SH-SY5Y (cell line): ENCODE results near the gene FAM83F.

Experiments
- GATA2 ChIP-seq: IDR thresholded peaks from 2 replicates; pipeline ENCODE4 v1.6.1; 2011; ENCODE audit warnings: mild to moderate bottlenecking, low read depth, low read length
- GATA3 ChIP-seq: IDR thresholded peaks from 2 replicates; pipeline ENCODE4 v1.6.1; 2011; ENCODE audit warnings: low read depth, mild to moderate bottlenecking, low read length, moderate library complexity

FAM83F gene

DNA sequence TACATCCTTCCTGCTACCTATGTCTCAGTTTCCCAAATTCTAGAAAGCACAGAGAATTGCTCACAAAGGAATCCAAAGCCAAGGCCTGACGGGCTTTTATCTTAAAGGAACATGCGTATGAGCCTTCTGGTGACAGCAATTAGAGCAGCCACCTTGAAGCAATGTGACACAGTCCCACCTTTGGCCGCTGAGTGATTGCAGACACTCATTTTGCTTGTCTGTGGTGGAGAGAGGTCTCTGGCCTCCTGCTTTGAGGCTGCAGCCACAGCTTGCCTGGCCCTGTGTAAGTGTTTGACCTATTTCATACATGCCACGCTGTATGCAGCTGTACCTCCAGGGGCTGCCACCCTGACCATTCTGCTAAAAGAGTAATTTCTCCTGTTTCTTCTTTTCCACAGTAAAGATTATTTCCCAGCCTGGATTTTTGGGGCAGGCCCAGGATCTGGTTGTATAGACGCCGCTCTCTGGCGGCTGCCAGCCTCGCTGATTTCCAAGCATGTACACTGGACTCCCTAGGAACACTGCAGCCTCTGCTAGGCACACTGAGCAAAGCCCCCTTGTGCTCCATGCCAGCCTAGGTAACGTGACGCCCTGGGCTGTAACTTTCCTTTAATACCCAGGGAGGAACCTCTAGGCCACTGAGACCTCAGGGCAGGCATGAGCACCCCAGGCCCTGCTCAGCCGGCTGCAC, 35.7 kb upstream of the FAM83F start:
- TF ChIP-seq GATA3 (no peak), GATA2 (no peak)

DNA sequence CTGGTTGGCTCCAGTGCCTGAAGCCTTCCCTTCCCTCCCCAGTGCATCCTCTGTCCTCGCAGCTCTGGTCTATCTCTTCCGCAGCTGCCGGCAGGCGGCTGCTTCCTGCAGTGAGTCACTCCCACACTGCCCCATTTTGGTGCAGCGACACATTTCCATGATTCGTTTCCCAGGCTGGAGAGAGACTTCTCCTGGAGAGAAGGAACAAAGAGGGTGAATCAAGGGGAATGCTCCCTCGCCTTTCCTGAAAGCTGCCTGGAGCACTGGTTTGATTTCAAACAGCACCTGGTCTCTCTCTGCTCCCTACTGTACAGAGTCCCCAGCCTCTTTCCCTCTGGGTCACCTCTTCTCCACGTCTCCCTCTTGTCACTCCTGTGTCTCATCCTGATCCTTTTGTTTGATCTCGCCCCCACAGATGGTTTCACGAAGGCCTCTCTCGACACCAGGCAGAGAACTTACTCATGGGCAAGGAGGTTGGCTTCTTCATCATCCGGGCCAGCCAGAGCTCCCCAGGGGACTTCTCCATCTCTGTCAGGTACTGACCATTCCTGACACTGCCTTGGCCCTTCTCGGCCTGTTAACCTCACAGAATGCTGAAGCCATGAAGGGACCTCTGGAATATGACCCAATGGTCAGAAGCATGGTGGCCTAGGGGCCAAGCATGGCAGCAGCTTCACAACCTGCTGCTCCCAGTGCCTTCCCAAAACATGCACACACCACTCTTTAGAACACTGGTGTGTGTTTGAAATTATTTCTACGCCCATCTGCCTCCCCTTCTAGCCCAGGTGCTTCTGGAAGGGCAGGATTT, 34.9 kb upstream of the FAM83F start, which contains the start of gene TMA7B:
Gene TMA7B, plus strand, starts transcription at position 758 of the 808 bp plus-strand sequence. CDS start 3,978 bp downstream, outside the sequence.
- TF ChIP-seq GATA3 (no peak), GATA2 (no peak)

DNA sequence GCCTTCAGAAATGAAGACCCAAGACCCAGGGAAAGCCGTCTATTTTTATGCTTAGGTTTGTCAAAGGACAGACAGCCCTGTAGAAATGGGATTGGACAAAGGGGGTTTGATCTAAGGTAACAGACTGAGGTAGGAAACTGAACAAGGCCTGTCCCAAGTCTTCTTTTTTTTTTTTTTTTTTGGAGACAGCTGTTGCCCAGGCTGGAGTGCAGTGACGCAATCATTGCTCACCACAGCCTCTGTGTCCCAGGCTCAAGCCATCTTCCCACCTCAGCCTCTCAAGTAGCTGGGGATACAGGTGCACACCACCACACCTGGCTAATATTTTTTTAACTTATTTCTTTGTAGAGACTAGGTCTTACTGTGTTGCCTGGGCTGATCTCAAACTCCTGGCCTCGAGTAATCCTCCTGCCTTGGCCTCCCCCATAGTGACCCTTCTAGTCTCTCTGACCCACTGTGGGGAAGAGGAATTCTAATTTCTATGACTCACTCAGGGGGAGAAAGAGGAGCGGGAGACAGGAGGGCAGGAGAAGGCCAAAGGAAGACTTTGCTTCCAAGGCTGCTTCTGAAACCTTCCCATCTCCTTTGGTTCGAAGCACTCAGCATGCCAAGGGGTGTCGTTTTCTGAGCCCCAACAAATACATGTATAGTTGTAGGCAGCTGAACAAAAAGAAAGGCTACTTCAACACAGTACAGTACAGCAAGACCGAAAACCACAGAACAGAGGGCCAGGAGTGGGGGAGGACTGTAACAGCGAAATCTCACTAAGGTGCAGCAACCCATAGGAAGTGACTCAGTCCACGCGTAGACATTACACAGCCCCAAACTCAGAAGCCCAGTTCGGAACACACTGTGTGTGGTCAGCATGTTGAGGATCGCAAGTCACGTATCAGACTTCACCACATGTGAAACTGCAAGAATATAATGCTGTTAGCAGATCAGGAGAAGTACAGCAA, 33.7 kb upstream of the FAM83F start:
- TF ChIP-seq GATA2 (no peak), GATA3 (no peak)

DNA sequence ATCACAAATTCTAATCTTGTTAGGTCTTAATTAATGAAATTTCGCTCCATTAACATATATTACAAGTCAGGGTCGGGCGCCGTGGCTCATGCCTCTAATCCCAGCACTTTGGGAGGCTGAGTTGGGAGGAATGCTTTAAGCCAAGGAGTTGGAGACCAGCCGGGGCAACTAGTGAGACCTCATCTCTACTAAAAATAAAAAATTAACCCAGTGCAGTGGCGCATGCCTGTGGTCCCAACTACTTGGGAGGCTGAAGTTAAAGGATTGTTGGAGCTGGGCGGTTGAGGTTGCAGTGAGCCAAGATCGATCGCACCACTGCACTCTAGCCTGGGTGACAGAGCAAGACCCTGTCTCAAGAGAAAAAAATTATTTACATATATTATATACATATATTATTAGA, 32.7 kb upstream of the FAM83F start:
- TF ChIP-seq GATA2 (no peak), GATA3 (no peak)

DNA sequence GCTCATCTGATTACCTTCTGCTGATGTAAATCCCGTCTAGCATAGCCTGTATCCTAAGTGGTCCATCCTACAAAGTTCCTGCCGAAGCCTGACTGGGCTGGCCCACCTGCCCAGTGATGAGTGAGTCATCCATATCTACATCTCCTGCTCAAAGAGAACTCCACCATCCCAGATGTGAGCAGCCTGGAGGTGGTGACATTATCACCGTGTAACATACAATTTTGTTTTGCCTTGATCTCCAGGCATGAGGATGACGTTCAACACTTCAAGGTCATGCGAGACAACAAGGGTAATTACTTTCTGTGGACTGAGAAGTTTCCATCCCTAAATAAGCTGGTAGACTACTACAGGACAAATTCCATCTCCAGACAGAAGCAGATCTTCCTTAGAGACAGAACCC, 29.0 kb upstream of the FAM83F start:
- TF ChIP-seq GATA2 (no peak), GATA3 (no peak)

DNA sequence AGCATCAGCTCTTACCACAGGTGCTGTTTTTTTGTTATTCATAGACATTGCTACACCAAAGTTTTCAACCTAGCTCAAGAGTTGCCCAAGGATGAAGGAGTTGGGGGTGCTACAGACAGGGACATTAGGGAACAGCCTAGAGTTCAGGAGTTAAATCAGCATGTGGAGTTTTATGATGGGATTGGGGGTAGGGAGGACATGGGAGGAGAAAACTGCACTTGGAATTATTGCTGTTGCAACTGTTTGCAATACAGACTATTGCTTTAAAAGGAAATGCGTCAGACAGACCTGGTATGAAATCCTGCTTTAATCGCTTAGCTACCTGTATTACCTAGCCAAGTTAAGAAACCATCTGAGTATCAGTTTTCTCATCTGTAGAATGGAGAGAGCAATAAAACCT, 28.3 kb upstream of the FAM83F start:
- TF ChIP-seq GATA2 (no peak), GATA3 (no peak)

DNA sequence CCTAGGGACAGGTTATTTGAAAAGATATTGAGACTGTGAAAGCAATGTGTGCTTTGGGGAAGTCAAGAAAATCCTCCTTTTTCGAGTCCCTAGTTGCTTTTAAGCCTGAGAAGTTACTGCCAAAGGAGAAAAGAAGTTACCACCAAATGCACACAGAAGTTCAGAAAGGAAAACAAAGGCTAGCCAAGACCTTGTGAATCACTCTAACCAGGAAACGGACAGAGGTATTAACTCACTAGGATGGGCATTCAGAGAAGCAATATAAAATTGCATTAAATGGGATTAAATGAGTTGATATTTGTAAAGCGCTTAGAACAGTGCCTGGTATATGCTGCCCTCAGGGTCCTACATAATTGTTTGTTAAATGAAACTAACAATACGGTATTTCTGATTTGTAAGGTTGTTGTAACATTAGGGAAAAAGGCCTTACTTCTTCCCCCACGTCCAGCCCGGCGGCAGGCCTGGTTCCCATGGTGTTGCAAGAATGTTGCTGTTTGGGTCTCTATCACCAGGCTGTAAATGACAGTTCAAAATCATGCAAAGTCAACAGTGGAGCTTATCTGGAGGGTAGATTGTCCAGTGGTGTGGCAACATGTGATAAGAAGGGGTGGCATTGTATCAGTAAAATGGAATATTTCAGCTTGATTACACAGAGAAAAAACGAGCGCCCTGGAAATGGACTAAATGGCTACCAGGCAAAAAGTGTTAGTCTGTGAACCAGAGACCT, 27.5 kb upstream of the FAM83F start:
- no peak for TF ChIP-seq GATA2

DNA sequence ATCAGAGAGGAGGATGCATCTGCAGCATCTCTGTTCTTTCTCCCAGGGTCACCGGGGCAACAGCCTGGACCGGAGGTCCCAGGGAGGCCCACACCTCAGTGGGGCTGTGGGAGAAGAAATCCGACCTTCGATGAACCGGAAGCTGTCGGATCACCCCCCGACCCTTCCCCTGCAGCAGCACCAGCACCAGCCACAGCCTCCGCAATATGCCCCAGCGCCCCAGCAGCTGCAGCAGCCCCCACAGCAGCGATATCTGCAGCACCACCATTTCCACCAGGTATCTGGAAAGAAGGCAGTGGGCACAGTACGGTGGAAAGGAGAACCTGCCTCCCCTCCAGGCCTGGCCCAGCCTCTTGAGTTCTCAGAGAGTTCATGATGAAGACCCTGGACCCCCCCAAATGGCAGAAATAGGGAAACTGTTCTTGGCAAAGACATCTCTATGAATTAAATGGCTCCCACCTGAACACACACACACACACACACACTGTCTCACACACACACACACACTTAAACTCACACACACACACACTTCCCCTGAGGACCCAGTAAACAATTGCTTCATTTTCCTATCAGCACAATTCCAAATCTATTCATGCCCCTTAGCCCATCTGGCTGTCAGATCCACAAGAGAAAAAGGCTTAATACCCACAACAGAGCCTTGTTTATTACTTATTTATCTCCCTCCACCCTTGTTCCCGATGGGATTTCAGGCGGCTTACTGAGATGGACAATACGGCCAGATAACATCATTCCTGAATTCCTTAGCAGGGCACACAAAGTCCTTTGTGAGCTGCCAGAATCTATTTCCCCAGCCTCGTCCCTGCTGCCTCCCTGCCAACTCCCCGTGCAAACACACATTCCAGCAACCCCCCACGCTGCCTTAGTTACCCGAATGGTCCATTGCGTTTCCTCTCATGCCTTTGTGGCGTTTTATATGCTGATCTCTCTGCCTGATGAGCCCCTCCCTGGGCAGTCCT, 26.5 kb upstream of the FAM83F start:
- no peak for TF ChIP-seq GATA3
- TF ChIP-seq GATA2 = no peak

DNA sequence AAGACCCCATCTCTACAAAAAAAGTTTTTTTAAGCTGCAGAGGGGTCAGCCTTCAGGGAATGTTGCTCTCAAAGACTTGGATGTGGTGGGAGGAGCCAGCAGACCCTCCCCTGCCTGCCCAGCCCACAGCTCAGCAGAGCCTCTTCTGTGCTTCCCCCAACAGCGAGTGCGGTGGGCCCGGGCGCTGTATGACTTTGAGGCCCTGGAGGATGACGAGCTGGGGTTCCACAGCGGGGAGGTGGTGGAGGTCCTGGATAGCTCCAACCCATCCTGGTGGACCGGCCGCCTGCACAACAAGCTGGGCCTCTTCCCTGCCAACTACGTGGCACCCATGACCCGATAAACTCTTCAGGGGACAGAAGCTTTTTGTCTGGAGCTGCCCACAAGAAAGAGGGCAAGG, 24.0 kb upstream of the FAM83F start:
- TF ChIP-seq GATA2 (no peak), GATA3 (no peak)

DNA sequence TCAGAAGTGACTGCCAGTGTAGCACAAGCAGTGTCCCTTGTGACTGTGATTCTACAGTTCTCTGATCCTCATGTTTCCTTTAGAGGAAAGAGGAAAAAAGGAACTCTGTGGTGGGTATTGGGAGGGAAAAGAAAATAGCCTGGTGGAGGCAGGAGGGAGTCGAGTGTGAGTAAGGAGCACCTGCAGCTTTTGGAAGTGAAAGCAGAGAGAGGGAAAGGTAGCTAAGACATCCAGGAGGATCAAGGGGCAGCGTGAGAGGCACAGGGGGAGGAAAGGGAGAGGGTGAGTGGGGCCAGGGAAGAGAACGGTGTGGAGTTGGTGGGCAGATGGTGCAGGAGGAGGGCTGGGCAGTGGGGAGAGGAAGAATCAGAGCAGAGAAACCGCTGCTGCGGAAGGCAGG, 22.1 kb upstream of the FAM83F start:
- TF ChIP-seq GATA3 (no peak), GATA2 (no peak)

DNA sequence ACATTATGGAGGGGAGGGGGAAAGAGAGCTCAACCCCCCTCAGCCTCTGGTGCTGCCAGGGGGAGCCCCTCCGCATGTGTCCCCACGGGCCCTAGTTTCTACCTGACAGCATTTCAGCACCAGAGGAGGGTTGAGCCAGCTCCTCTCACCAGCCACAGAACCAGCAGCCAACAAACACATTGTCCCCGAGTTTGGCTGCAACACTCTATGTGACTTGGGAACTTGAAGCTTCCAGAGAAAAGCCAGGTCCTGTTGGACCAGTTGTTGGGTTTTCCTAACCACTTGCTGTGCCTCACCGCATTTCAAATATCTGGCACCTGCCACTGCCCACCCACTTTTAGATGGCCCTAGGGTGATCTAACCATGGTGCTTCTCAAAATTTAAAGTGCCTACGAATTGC, 21.1 kb upstream of the FAM83F start:
- no peak for TF ChIP-seq GATA3
- no peak for TF ChIP-seq GATA2

DNA sequence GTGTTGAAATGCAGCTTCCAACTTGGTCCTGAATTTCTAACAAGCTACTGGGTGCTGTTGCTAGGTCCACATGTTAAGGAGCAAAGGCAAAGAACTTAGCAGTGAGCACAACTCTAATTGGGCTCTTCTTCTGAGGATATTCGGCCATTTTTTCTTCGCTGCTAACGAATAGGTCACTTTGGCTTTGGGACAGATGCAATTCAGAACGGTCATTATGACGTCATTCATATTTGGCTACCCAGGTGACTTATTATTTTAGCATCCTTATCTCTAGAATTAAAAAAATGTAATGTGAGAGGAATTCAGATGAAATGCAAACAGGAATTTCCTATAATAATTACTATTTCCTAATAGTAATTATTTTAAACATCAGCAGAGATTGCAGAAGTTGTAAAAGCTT, 20.7 kb upstream of the FAM83F start:
- TF ChIP-seq GATA2 (no peak), GATA3 (no peak)
